Fibroblast of the conjunctiva (primary cell): ENCODE data around the gene CA12.

Experiments
- DNase-seq: peaks from one replicate; pipeline ENCODE4 v3.0.0-alpha.2; 2010; ENCODE audit warnings: low read depth

Gene CA12

DNA sequence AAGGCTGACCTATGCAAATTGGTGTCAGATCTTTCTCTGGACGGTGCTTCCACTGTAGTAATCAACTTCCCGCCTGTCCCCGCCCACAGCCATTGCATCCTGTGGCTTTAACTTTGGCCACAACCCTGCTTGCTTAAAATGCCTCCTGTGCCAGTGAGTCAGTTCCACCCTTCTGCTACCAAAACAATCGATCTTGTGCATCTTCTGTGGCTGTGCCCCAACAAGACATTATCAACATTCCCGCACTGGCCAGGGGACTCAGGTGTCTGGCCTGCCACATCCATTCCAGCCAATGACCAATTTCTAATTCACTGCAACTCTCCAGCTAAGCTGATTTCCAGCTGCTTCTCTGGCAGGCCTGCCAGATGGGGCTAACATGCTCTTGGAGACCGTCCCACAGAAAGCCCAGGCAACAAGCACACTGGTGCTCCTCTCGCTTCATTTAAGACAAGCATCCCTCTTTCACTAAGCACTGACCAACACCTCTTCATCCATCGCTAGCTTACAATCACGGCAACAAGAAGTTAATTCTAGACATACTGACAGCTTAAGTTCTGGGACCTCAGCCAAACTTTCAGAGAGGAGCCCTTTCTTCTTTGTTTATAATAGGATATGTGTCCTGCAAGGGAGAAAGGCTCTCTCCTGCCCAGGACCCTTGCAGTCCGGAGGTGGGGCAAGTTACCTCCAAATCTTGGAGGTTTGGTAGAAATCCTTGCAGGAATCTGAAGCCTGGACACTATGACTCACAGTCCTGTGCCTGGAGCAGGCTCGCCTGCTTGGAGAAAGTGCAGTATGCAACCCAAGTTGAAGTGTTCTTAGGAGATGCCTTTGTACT is 6.7 kb downstream of the CA12 start:
- DNase-seq = peak; percentile 72

DNA sequence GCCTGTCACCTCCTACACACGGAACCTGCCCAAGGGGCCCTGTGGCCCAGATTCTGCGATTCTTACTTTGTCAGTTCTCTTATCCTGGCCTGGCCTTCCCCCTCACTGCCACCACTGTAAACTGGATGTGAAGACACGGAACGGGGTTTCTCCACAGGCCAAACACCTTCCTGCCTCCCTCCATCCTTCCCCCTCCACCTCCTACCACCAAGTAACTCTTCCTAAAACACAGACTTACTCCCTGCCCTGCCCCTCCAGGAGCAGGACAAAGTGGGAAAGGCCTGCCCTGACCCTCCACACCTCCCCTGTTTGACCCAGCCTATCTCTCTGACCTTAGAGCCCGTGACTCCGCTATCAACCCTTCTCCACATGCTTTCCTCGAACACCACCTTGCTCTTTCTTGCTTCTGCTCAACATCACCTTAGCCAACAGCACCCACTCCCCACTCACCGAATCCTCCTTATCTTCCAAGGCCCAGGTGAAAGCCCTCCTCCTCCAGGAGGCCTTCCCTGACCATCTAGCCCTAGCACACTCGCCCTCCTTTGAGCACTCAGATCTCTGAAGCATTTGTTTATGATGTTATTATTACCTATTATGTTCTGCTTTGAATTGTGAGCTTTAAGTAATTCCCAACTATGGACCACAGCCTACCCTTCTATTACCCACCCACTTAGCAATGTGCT is 7.6 kb downstream of the CA12 start:
- no peak for DNase-seq

GRCh38 chr15:63373330-63373729 is 8.3 kb downstream of the CA12 start:
- no peak for DNase-seq

GRCh38 chr15:63372753-63373152 is 8.9 kb downstream of the CA12 start:
- peak; percentile 44 for DNase-seq

GRCh38 chr15:63372018-63372705 is 9.5 kb downstream of the CA12 start:
- DNase-seq = peak; percentile 95

- peak; percentile 85 for DNase-seq
These were observed 10.2 kb downstream of the CA12 start for GRCh38 chr15:63371297-63371918.

GRCh38 chr15:63370764-63371163 is 10.9 kb downstream of the CA12 start:
- no peak for DNase-seq

GRCh38 chr15:63369781-63370180 is 11.9 kb downstream of the CA12 start:
- DNase-seq = no peak

- DNase-seq = no peak
These were observed 12.3 kb downstream of the CA12 start for GRCh38 chr15:63369296-63369695.

GRCh38 chr15:63368503-63368902 is 13.1 kb downstream of the CA12 start:
- no peak for DNase-seq

DNA sequence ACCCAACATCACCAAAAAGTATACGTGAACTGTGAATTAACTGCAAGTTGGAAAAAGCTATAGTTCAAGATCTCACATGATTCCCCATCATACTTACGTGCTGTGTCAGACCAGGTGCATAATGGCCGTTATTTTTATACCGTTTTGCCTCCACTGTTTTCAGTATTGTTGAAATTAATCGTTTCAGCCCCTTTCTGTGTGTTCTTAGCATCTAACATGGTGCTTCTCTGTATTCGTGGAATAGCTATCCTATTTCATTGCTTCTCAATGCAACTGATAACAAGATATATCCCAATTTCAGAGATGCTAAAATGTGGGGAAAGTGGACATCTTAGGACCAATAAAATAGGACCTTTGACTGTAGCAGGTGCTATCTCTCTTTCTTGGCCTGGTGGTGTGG is 13.7 kb downstream of the CA12 start:
- DNase-seq = no peak

GRCh38 chr15:63367390-63367789 is 14.3 kb downstream of the CA12 start:
- DNase-seq = no peak

GRCh38 chr15:63366451-63366850 is 15.2 kb downstream of the CA12 start:
- no peak for DNase-seq

DNA sequence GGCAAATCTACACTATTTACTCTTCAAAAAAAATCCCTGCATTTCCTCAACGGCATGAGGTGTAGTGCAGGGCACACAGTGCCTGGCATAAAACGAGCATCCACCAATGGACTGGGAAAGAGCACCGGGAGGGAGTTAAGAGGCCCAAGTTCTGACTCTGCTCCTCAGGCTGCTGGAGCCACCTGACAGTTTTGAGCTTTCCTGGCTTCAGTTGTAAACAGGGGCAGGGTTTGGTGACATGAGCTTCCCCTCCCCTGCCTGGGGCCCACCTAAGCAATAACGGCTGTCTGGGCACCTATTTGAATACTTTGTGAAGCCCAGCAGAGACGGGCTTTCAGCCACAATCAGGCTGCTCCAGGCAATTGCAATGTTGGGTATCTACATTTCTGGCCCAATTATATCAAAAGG is 16.4 kb downstream of the CA12 start:
- DNase-seq = no peak

DNA sequence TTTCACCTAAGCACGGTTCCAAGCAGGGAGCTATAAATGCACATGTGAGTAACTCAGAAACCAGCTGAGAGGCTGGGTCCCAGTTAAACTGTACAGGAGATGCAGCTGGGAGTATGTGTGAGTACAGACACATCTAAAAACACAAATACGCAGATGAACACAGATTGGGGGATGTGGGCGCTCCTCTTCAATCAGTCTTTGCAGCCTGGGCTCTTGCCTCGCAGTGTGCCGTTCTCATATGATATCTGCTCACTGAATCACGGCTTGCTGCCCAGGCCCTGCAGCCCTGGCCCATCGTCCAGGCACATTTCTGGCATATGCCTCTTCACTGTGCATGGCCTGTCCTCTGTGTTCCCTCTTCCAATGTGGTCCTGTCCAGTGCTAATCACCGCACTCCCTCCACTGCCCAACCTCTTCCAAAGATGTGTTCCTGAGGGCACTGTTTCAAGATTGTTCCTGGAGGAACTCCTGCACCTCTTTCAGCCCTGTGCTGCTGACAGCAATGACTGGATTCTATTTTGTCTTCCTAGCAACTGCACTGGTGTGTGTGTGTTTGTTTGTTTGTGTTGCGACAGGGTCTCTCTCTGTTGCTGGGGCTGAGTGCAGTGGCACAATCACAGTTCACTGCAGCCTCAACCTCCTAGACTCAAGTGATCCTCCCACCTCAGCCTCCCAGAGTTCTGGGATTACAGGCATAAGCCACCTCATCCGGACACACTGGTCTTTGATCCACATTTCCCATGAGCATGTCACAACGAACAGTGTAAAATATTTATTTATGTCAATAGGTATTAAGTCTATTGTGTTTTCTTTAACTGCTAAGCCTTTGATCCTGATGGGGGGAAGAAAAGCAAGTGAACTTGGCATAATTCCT is 17.0 kb downstream of the CA12 start:
- DNase-seq = no peak

GRCh38 chr15:63363292-63363691 is 18.4 kb downstream of the CA12 start:
- no peak for DNase-seq

DNA sequence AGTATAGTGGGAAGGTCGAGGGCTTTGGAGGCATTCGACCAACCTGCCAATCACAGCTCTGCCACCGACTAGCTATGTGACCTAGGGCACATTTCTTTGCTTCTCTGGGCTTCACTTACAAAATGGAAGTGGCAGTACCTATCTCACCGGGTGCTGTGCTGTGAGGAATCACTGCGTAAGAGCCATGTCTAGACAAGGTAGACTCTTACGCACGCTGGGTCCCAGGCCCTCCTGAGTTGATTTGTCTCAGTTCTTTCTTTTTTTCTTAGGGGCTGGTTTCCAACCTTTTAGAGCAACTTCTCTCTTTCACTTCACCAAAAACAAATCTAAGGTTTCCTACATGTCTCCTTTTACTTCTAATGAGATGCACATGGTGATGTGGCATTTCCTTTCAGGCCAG is 18.8 kb downstream of the CA12 start:
- no peak for DNase-seq

DNA sequence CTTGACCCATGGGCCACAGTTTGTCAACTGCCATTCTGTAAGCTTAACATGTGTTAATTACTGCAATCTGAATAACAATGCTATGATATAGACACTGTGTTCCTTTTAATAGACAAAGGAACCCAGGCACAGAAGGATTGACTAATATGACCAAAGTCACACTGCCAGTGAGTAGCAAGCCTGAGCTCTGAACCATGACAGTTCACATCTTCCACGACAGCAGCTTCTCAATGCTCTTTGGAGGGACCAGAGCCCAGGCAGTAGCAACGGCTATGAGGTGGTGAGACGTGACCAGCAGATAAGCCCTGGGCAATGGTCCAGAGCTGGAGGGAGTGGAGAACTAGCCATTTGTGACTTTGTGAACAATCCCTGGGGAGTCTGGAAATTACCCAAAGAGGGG is 19.4 kb downstream of the CA12 start:
- no peak for DNase-seq

DNA sequence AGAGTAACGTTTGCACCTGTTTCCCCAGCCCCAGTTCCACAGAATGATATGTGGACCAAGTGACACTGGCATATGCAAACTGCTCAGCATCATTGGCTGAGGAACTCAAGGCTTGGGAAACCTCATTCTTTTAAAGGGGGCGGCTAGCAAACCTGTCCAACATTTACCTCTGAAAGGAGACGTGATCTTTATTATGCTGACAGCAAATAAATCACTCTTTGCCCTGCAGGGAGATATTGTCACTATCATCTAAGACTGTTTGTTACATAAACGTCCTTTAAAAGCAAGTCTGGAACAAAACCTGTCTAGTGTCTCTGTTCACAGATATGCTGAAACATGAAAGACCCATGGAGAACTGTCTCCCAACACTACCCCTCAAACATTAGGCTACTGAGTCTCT is 21.5 kb downstream of the CA12 start:
- no peak for DNase-seq

- no peak for DNase-seq
These were observed 23.2 kb downstream of the CA12 start for GRCh38 chr15:63358241-63359029.

GRCh38 chr15:63357731-63358130 is 23.9 kb downstream of the CA12 start:
- no peak for DNase-seq
